ENCODE measurements around the gene VWA7.
A peak's percentile ranks its signal among the peaks of the same experiment; 100 is the strongest.

VWA7 gene

DNA sequence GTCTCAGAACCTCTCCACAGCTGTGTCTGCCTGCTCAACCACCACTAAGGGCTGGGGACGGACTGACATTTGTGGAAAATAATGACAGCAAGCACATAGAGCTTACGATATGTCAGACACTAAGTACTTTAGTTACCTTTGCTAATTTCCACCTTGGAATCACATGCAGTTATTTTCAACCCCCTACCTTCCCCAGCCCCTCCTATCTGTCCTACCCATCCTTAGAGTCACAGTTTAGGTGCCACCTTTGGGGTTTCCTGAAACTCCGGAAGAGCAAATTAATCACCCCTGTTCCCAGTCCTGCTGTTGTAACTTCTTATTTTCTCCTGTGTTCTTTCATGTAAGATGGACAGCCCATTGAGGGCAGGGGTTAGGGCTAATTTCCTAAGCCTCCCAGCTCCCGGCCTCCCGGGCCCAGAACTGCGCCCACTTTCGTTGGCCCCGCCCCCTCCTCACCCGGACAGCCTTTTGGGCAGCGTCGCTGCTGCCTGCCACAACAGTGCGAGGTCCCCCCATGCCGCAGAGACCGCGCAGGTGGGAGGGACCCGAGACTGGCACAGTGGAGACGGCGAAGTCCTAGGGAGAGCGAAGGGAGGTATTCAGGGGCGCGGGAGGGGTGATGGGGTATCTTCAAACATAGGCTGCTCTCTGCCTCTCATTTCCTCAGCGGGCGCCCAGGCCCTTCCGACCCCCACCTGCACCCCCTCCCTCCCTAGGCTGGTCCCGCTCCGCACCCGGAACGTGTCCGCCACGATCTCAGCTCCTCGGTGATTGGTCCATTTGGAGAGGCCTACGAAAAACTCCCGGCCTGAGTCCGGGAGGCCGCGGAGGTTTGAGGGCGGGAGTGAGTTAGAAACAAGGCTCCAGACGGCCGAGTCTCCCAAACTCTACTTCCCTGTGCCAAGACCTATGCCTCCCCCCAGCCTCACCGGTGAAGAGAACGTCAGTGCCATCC lies 49.1 kb downstream of the VWA7 start:
- DNase-seq = no peak

- peak; percentile 43 for DNase-seq
Observed at GRCh38 chr6:31727034-31727716, 50.0 kb downstream of the VWA7 start.

GRCh38 chr6:31725502-31726350 lies 51.4 kb downstream of the VWA7 start:
- peak; percentile 27 for DNase-seq

DNA sequence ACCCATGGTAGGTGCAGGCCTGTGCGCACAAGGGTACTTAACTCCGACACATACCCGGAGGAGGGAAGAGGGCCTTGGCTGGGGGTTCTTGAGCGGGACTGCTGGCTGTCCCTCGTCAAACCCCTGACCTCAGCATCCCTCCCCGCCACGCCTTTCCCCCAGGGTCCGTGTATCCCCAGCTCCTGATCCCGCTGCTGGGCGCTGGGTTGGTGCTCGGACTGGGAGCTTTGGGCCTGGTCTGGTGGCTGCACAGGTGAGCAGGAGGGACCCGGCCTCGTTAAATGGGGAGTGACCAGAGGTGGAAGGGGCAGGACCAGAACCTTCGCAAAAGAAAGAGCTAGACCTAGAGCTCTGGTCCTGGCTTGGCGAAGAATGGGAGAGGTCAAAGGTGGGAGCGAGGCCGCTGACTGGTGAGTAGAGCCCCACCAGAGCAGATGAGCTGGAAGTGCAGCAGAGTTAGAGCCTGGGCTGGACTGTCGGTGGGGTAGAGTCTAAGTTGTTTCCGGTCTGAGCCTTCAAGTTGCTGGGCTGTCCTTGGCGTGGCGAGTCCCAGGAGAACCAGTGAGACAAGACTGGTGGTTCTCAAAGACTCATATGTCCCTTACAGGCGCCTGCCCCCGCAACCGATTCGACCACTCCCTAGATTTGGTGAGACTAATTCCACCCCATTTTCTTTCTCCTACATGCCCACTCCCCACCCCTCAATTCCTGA lies 53.0 kb downstream of the VWA7 start:
- DNase-seq = no peak

DNA sequence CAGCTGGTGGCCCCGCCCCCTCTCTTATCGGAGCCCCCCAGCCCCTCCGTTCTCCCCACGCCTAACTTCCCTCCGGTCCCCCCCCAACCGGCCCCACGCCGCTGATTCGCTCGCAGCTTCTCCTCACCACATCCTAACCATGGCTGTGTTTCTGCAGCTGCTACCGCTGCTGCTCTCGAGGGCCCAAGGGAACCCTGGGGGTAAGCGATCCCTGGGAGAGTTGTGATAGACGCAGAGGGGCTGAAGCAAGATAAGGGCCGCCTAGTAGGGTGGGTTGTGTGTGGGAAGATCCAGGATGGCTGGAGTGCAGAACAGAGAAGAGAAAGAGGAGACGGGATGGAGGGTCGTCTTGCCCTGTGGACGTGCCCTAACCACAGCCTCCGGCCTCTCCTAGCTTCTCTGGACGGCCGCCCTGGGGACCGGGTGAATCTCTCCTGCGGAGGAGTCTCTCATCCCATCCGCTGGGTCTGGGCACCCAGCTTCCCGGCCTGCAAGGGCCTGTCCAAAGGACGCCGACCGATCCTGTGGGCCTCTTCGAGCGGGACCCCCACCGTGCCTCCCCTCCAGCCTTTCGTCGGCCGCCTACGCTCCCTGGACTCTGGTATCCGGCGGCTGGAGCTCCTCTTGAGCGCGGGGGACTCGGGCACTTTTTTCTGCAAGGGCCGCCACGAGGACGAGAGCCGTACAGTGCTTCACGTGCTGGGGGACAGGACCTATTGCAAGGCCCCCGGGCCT lies 53.7 kb downstream of the VWA7 start, which contains the start of gene MPIG6B:
TSS of gene MPIG6B (plus strand) at position 129 of the 735 bp plus-strand sequence. CDS start at position 140, 11 bp downstream.
- no peak for DNase-seq

- DNase-seq = no peak
Observed at GRCh38 chr6:31722173-31722572, 55.0 kb downstream of the VWA7 start.

GRCh38 chr6:31721351-31722020 lies 55.6 kb downstream of the VWA7 start, which contains the start of gene LY6G6C:
LY6G6C (minus strand) TSS chr6:31721746; CDS start chr6:31721679, 67 bp downstream.
- DNase-seq = no peak

DNA sequence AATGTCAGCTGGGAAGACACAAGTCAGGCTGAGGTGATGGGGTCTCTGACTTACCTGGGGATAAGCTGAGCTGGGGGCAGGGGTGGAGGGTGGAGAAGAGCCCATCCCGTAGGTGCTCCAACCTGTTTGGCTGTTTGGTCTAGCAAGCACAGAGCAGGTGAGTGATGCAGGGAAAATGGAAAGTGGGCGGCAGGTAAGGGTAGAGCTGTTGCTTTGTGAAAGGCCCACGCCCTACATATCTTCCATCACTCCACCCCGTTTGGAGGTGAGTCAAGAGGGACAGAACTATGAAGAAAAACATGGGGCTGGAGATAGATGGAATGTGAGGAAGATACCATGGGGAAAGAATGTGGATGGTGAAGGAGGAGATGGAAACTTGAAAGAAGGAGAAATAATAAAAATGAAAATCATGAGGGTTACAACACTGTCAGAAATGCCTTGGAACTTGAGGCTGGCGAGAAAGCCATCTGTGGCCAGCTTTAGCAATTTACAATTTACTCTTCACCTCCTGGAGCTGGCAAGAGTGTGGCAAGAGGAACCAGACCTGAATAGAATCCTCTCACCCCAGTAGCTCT lies 56.8 kb downstream of the VWA7 start:
- no peak for DNase-seq

GRCh38 chr6:31719001-31719400 lies 58.1 kb downstream of the VWA7 start:
- DNase-seq = no peak

GRCh38 chr6:31718265-31718664 lies 58.9 kb downstream of the VWA7 start:
- DNase-seq = no peak

DNA sequence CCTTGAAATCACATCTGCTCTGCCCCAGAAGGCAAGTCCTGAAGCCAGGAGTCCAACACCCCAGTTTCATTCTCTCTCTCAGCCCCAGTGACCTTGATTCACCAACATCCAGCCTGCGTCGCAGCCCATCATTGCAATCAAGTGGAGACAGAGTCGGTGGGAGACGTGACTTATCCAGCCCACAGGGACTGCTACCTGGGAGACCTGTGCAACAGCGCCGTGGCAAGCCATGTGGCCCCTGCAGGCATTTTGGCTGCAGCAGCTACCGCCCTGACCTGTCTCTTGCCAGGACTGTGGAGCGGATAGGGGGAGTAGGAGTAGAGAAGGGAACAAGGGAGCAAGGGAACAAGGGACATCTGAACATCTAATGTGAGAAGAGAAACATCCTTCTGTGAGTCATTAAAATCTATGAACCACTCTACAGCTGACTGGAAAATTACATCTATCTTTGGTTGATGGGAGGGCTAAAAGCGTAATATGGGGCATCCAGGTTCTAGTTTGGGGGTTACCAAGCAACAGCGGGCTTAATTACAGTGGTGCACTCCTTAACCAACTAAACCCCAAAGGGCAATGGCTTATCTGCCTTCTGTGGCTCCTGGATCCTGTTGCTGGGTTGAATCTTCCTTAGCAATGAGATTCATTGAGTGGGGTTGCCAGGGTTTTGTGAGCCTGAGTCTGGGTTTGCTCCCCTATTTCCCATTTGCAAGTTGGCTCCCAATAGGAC lies 59.5 kb downstream of the VWA7 start:
- DNase-seq = no peak
